WTC11 (cell line): Measurements from ENCODE around the gene GALNTL6. TPM values are rescaled to one million over a fixed set of nuclear protein-coding genes. Genes with fewer than 3 reads are reported as not detected.

Experiments used
- ATAC-seq: fragments of 200-7000 bp; cut with Tn5 transposase; 2 replicates; pipeline ENCODE4 v1.10.0; 2021; ENCODE audit warnings: mild to moderate bottlenecking, moderate library complexity
- CTCF ChIA-PET: fragments of 300-600 bp; sonication (Branson Sonifier 250); formaldehyde crosslinking; loops from one replicate; lab custom pipeline; 2021; ENCODE audit warnings: antibody characterized with exemption; lab: Charles Lee
- POLR2A ChIA-PET: fragments of 350-600 bp; sonication (Branson Sonifier 250); formaldehyde crosslinking; loops from one replicate; lab custom pipeline; 2021; ENCODE audit warnings: antibody characterized with exemption; lab: Charles Lee
- DNase-seq: peaks from one replicate; pipeline ENCODE4 v3.0.0; 2021; ENCODE audit warnings: low spot score
- H3K27ac Mint-ChIP-seq: 2 replicates; pipeline ENCODE4 v1.8.0; 2021; ENCODE audit warnings: mixed read lengths
- H3K27me3 Mint-ChIP-seq: 2 replicates; pipeline ENCODE4 v1.8.0; 2021; ENCODE audit warnings: low read depth, mild to moderate bottlenecking, moderate library complexity, mixed read lengths
- H3K36me3 Mint-ChIP-seq: 2 replicates; pipeline ENCODE4 v1.8.0; 2021; ENCODE audit warnings: mixed read lengths
- H3K4me1 Mint-ChIP-seq: 2 replicates; pipeline ENCODE4 v1.8.0; 2022; ENCODE audit warnings: mixed read lengths
- H3K4me3 Mint-ChIP-seq: 2 replicates; pipeline ENCODE4 v1.8.0; 2021; ENCODE audit warnings: mild to moderate bottlenecking, moderate library complexity, mixed read lengths
- H3K9me3 Mint-ChIP-seq: 2 replicates; pipeline ENCODE4 v1.8.0; 2021; ENCODE audit warnings: mixed read lengths
- ELF4 ChIP-seq: sonication (generic); formaldehyde crosslinking; IDR thresholded peaks from 2 replicates; pipeline ENCODE4 v1.8.1; 2022; ENCODE audit warnings: low read depth, mild to moderate bottlenecking, moderate library complexity, missing genetic modification reagents
- EMX1 ChIP-seq: fragments of 250-450 bp; sonication (Bioruptor Pico); IDR thresholded peaks from 2 replicates; pipeline ENCODE4 v1.8.0; 2021; ENCODE audit warnings: mild to moderate bottlenecking
- ETV6 ChIP-seq: sonication (generic); formaldehyde crosslinking; IDR thresholded peaks from 2 replicates; pipeline ENCODE4 v1.8.1; 2022; ENCODE audit warnings: mild to moderate bottlenecking, missing genetic modification reagents
- FOXK1 ChIP-seq: sonication (generic); formaldehyde crosslinking; IDR thresholded peaks from 2 replicates; pipeline ENCODE4 v1.8.0; 2022; ENCODE audit warnings: mild to moderate bottlenecking, moderate library complexity, missing genetic modification reagents
- GTF2I ChIP-seq: fragments of 250-450 bp; sonication (Bioruptor Pico); conservative IDR thresholded peaks from 2 replicates; pipeline ENCODE4 v1.4.0; 2021; ENCODE audit warnings: mild to moderate bottlenecking
- HMGA2 ChIP-seq: fragments of 250-450 bp; sonication (Bioruptor Pico); IDR thresholded peaks from 2 replicates; pipeline ENCODE4 v1.4.0; 2021; ENCODE audit warnings: mild to moderate bottlenecking, moderate library complexity
- IRF2 ChIP-seq: sonication (generic); formaldehyde crosslinking; IDR thresholded peaks from 2 replicates; pipeline ENCODE4 v1.8.0; 2022; ENCODE audit warnings: low read depth, missing genetic modification reagents, borderline replicate concordance
- NFATC4 ChIP-seq: fragments of 250-450 bp; sonication (Bioruptor Pico); IDR thresholded peaks from 2 replicates; pipeline ENCODE4 v1.9.0; 2021; ENCODE audit warnings: mild to moderate bottlenecking
- NR3C1 ChIP-seq: sonication (generic); formaldehyde crosslinking; conservative IDR thresholded peaks from 2 replicates; pipeline ENCODE4 v1.8.1; 2023; ENCODE audit warnings: low read depth, mild to moderate bottlenecking, missing genetic modification reagents
- SOX15 ChIP-seq: fragments of 250-450 bp; sonication (Bioruptor Pico); IDR thresholded peaks from 2 replicates; pipeline ENCODE4 v1.9.0; 2021; ENCODE audit warnings: mild to moderate bottlenecking
- SP1 ChIP-seq: sonication (generic); formaldehyde crosslinking; conservative IDR thresholded peaks from 2 replicates; pipeline ENCODE4 v1.8.1; 2022; ENCODE audit warnings: missing genetic modification reagents
- ZBTB21 ChIP-seq: sonication (generic); formaldehyde crosslinking; IDR thresholded peaks from 2 replicates; pipeline ENCODE4 v1.8.1; 2023; ENCODE audit warnings: mild to moderate bottlenecking, missing genetic modification reagents, borderline replicate concordance
- ZNF232 ChIP-seq: sonication (generic); formaldehyde crosslinking; IDR thresholded peaks from 2 replicates; pipeline ENCODE4 v1.8.0; 2022; ENCODE audit warnings: mild to moderate bottlenecking, missing genetic modification reagents
- ZNF423 ChIP-seq: fragments of 250-450 bp; sonication (Bioruptor Pico); IDR thresholded peaks from 2 replicates; pipeline ENCODE4 v2.1.2; 2022; ENCODE audit warnings: mild to moderate bottlenecking, moderate library complexity
- ZNF671 ChIP-seq: fragments of 250-450 bp; sonication (Bioruptor Pico); IDR thresholded peaks from 2 replicates; pipeline ENCODE4 v1.8.0; 2021; ENCODE audit warnings: mild to moderate bottlenecking
- total RNA-seq: library from RNA; stranded (reverse); gene quantifications from 3 replicates; pipeline ENCODE4 v1.2.3, GENCODE V29; 2021
- TF ChIP-seq, protein P1 (sequence below): fragments of 200-600 bp; IDR thresholded peaks from 2 replicates; pipeline ENCODE4 v1.8.0; 2022; ENCODE audit warnings: antibody characterized with exemption
- TF ChIP-seq, protein P2 (sequence below): sonication (generic); formaldehyde crosslinking; IDR thresholded peaks from 2 replicates; pipeline ENCODE4 v1.8.1; 2022; ENCODE audit warnings: mild to moderate bottlenecking, moderate library complexity, missing genetic modification reagents
- TF ChIP-seq, protein P3 (sequence below): sonication (generic); formaldehyde crosslinking; IDR thresholded peaks from 2 replicates; pipeline ENCODE4 v1.8.1; 2022; ENCODE audit warnings: low read depth, missing genetic modification reagents, borderline replicate concordance
- TF ChIP-seq, protein P4 (sequence below): sonication (generic); formaldehyde crosslinking; IDR thresholded peaks from 2 replicates; pipeline ENCODE4 v1.8.1; 2023; ENCODE audit warnings: mild to moderate bottlenecking, missing genetic modification reagents, moderate library complexity
- TF ChIP-seq, protein P5 (sequence below): fragments of 250-450 bp; sonication (Bioruptor Pico); IDR thresholded peaks from 2 replicates; pipeline ENCODE4 v1.9.0; 2021; ENCODE audit warnings: mild to moderate bottlenecking, borderline replicate concordance
- TF ChIP-seq, protein P6 (sequence below): sonication (generic); formaldehyde crosslinking; IDR thresholded peaks from 2 replicates; pipeline ENCODE4 v1.8.0; 2022; ENCODE audit warnings: mild to moderate bottlenecking, missing genetic modification reagents
- TF ChIP-seq, protein P7 (sequence below): sonication (generic); formaldehyde crosslinking; IDR thresholded peaks from 2 replicates; pipeline ENCODE4 v1.8.0; 2023; ENCODE audit warnings: missing genetic modification reagents

GALNTL6 gene
- total RNA-seq, 1 experiment from 2014 or later: 0.24 TPM

DNA sequence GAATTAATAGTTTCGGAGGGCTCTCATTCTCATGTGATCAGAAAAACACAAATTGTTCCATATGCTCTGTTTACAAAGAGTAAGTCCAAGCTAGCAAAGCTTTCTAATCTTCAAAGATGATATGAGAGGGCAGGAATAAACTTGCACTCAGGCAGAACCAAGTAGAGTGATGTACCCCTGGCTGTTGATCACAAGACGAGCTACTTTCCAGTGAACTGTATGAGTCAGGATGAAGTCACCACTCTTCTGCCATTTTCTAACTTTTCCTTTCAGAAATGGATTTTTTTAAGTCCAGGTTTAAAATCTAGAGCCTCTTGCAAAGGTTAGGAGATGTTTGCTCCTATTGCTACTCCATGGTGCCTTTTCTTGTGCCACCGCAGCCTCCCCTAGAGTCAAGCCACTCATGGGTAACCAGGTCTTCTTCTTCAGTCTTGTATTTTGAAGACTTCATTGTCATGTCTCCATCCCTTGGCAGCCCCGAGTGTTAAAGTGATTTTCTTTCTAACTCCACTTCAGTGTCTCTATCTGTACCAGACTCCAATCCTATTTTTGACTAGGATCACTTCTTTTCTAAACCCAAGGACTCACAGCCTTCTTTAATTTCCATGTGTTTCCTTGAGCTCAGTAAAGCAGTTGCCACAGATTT, 1183.5 kb downstream of the GALNTL6 start:
- POLR2A ChIA-PET: no interaction called here
- no peak for TF ChIP-seq ZNF232 (CRISPR knock-in tag)
- TF ChIP-seq, protein P1, sequence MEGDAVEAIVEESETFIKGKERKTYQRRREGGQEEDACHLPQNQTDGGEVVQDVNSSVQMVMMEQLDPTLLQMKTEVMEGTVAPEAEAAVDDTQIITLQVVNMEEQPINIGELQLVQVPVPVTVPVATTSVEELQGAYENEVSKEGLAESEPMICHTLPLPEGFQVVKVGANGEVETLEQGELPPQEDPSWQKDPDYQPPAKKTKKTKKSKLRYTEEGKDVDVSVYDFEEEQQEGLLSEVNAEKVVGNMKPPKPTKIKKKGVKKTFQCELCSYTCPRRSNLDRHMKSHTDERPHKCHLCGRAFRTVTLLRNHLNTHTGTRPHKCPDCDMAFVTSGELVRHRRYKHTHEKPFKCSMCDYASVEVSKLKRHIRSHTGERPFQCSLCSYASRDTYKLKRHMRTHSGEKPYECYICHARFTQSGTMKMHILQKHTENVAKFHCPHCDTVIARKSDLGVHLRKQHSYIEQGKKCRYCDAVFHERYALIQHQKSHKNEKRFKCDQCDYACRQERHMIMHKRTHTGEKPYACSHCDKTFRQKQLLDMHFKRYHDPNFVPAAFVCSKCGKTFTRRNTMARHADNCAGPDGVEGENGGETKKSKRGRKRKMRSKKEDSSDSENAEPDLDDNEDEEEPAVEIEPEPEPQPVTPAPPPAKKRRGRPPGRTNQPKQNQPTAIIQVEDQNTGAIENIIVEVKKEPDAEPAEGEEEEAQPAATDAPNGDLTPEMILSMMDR: no peak
- TF ChIP-seq, protein P2, sequence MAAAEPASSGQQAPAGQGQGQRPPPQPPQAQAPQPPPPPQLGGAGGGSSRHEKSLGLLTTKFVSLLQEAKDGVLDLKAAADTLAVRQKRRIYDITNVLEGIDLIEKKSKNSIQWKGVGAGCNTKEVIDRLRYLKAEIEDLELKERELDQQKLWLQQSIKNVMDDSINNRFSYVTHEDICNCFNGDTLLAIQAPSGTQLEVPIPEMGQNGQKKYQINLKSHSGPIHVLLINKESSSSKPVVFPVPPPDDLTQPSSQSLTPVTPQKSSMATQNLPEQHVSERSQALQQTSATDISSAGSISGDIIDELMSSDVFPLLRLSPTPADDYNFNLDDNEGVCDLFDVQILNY: no peak
- TF ChIP-seq ELF4 (CRISPR knock-in tag): no peak
- peaks cover 5% of the 10 kb centered on the region for H3K4me1 Mint-ChIP-seq
- no peak overlapping the region for H3K27ac Mint-ChIP-seq
- DNase-seq (no peak), ATAC-seq (no peak)
- H3K27me3 Mint-ChIP-seq: peaks cover 3% of the 10 kb centered on the region; the same call in 1 of the 2 replicates
- CTCF ChIA-PET: interaction anchor here (1.7 to 1.8 kb wide), 2 partner anchors 17 to 305 kb away, joined by 4 to 5 read pairs; no protein-coding TSS in a partner anchor
- H3K9me3 Mint-ChIP-seq: no peaks in the 10 kb centered on the region
- no peaks in the 10 kb centered on the region for H3K36me3 Mint-ChIP-seq
- H3K4me3 Mint-ChIP-seq: no peak overlapping the region

DNA sequence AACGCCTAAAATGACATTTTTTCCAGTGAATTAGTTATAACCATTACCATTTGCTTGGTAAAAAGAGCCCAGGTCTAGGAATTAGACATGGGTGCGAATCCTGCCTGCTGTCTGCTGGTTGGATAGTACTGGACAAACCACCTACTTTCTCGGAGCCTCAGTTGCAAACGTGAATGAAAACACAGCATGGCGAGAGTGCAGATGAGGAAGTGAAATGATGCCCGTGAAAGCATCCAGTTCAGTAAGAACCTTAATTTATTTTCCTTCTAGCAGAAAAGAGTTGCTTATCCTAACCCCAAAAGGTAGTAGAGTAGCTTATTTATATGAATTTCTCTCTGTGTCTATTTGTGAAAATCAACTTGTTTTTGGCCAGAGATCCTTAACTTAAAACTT, 1184.0 kb downstream of the GALNTL6 start:
- ATAC-seq: no peak

DNA sequence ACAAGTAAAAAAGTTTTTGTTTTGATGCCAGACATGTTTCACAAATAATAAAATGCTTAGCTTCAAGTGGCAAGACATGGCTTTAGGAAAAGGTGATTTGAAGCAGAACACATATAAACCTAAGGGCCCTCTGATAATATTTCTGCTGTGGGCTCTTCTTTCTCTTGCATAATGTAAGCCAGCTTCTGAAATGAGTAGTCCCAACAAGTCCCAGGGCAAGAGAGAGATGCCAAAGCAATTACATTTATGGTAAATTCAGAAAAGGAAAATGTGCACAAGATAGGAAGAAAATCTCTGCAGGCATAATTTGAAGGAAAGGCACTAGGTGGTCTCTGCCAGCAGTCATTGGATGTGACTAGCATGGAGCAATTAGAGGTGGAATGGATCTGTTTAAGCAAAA, 1184.7 kb downstream of the GALNTL6 start:
- no peak overlapping the region for H3K27ac Mint-ChIP-seq
- H3K4me3 Mint-ChIP-seq: no peak overlapping the region
- peaks cover 5% of the 10 kb centered on the region for H3K4me1 Mint-ChIP-seq
- no peaks in the 10 kb centered on the region for H3K36me3 Mint-ChIP-seq
- peaks cover 3% of the 10 kb centered on the region; the same call in 1 of the 2 replicates for H3K27me3 Mint-ChIP-seq
- CTCF ChIA-PET: interaction anchor here (1.0 kb wide), 1 partner anchor 16 kb away, joined by 3 read pairs; no protein-coding TSS in a partner anchor
- H3K9me3 Mint-ChIP-seq: no peaks in the 10 kb centered on the region
- ATAC-seq (no peak), DNase-seq (no peak)
- POLR2A ChIA-PET: no interaction called here
- TF ChIP-seq, protein P3, sequence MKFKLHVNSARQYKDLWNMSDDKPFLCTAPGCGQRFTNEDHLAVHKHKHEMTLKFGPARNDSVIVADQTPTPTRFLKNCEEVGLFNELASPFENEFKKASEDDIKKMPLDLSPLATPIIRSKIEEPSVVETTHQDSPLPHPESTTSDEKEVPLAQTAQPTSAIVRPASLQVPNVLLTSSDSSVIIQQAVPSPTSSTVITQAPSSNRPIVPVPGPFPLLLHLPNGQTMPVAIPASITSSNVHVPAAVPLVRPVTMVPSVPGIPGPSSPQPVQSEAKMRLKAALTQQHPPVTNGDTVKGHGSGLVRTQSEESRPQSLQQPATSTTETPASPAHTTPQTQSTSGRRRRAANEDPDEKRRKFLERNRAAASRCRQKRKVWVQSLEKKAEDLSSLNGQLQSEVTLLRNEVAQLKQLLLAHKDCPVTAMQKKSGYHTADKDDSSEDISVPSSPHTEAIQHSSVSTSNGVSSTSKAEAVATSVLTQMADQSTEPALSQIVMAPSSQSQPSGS: no peak
- TF ChIP-seq SP1 (CRISPR knock-in tag): no peak
- TF ChIP-seq, protein P4, sequence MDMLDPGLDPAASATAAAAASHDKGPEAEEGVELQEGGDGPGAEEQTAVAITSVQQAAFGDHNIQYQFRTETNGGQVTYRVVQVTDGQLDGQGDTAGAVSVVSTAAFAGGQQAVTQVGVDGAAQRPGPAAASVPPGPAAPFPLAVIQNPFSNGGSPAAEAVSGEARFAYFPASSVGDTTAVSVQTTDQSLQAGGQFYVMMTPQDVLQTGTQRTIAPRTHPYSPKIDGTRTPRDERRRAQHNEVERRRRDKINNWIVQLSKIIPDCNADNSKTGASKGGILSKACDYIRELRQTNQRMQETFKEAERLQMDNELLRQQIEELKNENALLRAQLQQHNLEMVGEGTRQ: no peak
- TF ChIP-seq, protein P5, sequence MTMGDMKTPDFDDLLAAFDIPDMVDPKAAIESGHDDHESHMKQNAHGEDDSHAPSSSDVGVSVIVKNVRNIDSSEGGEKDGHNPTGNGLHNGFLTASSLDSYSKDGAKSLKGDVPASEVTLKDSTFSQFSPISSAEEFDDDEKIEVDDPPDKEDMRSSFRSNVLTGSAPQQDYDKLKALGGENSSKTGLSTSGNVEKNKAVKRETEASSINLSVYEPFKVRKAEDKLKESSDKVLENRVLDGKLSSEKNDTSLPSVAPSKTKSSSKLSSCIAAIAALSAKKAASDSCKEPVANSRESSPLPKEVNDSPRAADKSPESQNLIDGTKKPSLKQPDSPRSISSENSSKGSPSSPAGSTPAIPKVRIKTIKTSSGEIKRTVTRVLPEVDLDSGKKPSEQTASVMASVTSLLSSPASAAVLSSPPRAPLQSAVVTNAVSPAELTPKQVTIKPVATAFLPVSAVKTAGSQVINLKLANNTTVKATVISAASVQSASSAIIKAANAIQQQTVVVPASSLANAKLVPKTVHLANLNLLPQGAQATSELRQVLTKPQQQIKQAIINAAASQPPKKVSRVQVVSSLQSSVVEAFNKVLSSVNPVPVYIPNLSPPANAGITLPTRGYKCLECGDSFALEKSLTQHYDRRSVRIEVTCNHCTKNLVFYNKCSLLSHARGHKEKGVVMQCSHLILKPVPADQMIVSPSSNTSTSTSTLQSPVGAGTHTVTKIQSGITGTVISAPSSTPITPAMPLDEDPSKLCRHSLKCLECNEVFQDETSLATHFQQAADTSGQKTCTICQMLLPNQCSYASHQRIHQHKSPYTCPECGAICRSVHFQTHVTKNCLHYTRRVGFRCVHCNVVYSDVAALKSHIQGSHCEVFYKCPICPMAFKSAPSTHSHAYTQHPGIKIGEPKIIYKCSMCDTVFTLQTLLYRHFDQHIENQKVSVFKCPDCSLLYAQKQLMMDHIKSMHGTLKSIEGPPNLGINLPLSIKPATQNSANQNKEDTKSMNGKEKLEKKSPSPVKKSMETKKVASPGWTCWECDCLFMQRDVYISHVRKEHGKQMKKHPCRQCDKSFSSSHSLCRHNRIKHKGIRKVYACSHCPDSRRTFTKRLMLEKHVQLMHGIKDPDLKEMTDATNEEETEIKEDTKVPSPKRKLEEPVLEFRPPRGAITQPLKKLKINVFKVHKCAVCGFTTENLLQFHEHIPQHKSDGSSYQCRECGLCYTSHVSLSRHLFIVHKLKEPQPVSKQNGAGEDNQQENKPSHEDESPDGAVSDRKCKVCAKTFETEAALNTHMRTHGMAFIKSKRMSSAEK (CRISPR knock-in tag): no peak
- TF ChIP-seq ETV6 (CRISPR knock-in tag): no peak
- TF ChIP-seq ZBTB21 (CRISPR knock-in tag): no peak
- TF ChIP-seq ZNF671: no peak
- no peak for TF ChIP-seq EMX1 (CRISPR knock-in tag)
- TF ChIP-seq, protein P6, sequence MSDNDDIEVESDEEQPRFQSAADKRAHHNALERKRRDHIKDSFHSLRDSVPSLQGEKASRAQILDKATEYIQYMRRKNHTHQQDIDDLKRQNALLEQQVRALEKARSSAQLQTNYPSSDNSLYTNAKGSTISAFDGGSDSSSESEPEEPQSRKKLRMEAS (CRISPR knock-in tag): no peak
- no peak for TF ChIP-seq GTF2I (CRISPR knock-in tag)
- TF ChIP-seq ZNF423 (CRISPR knock-in tag): no peak
- no peak for TF ChIP-seq FOXK1 (CRISPR knock-in tag)
- no peak for TF ChIP-seq IRF2 (CRISPR knock-in tag)
- TF ChIP-seq HMGA2 (CRISPR knock-in tag): no peak
- no peak for TF ChIP-seq NR3C1 (CRISPR knock-in tag)
- TF ChIP-seq SOX15 (CRISPR knock-in tag): no peak

More for the DNA sequence above, 1184.0 kb downstream of the GALNTL6 start:
- Mint-ChIP-seq H3K4me3 (no peak overlapping the region), H3K4me1 (peaks cover 5% of the 10 kb centered on the region), H3K27me3 (peaks cover 3% of the 10 kb centered on the region; the same call in 1 of the 2 replicates), H3K27ac (no peak overlapping the region), H3K36me3 (no peaks in the 10 kb centered on the region), H3K9me3 (no peaks in the 10 kb centered on the region)
- CTCF ChIA-PET: no interaction called here
- TF ChIP-seq, protein P7, sequence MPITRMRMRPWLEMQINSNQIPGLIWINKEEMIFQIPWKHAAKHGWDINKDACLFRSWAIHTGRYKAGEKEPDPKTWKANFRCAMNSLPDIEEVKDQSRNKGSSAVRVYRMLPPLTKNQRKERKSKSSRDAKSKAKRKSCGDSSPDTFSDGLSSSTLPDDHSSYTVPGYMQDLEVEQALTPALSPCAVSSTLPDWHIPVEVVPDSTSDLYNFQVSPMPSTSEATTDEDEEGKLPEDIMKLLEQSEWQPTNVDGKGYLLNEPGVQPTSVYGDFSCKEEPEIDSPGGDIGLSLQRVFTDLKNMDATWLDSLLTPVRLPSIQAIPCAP (CRISPR knock-in tag): no peak
- no peak for TF ChIP-seq SP1 (CRISPR knock-in tag)
- no peak for TF ChIP-seq NFATC4
- POLR2A ChIA-PET: no interaction called here
- no peak for DNase-seq
